ENCODE results near the gene SCYL3.
"Not testable (repeated sequence)": the region's sequence is repeated elsewhere in the genome, so short reads cannot be mapped to it uniquely, and the experiment has no call there.

The SCYL3 gene

GRCh38 chr1:169829671-169830070 is 64.0 kb downstream of the SCYL3 start:
- Histone ChIP-seq H3K36me3 (ENCODE audit: control insufficient read depth in 2 of 2, insufficient read depth in 2 of 2, low read length in 2 of 2) (peaks cover 14 to 17% of the 10 kb centered on the region in 2 donors), H3K27ac (ENCODE audit: low read depth in 2 of 2, low read length in 2 of 2) (no peak overlapping the region), H3K27me3 (ENCODE audit: control insufficient read depth in 2 of 2, insufficient read depth in 2 of 2, low read length in 2 of 2) (no peaks in the 10 kb centered on the region), H3K4me3 (ENCODE audit: low read length in 2 of 2) (no peak overlapping the region), H3K9me3 (ENCODE audit: control insufficient read depth in 2 of 2, low read length in 2 of 2) (no peaks in the 10 kb centered on the region), H3K4me1 (ENCODE audit: control insufficient read depth in 2 of 2, insufficient read depth in 2 of 2, low read length in 2 of 2) (no peaks in the 10 kb centered on the region), H3K9ac (ENCODE audit: low read depth in 1 of 2, low read length in 2 of 2) (no peak overlapping the region)

GRCh38 chr1:169824153-169824552 is 69.5 kb downstream of the SCYL3 start:
- Histone ChIP-seq H3K9me3 (ENCODE audit: control insufficient read depth in 2 of 2, low read length in 2 of 2) (no peaks in the 10 kb centered on the region), H3K4me1 (ENCODE audit: control insufficient read depth in 2 of 2, insufficient read depth in 2 of 2, low read length in 2 of 2) (no peaks in the 10 kb centered on the region), H3K4me3 (ENCODE audit: low read length in 2 of 2) (no peak overlapping the region), H3K27ac (ENCODE audit: low read depth in 2 of 2, low read length in 2 of 2) (no peak overlapping the region), H3K36me3 (ENCODE audit: control insufficient read depth in 2 of 2, insufficient read depth in 2 of 2, low read length in 2 of 2) (peaks cover 3 to 17% of the 10 kb centered on the region in 2 donors), H3K9ac (ENCODE audit: low read depth in 1 of 2, low read length in 2 of 2) (no peak overlapping the region), H3K27me3 (ENCODE audit: control insufficient read depth in 2 of 2, insufficient read depth in 2 of 2, low read length in 2 of 2) (no peaks in the 10 kb centered on the region)

- Histone ChIP-seq H3K36me3 (ENCODE audit: control insufficient read depth in 2 of 2, insufficient read depth in 2 of 2, low read length in 2 of 2) (peaks cover 0 to 8% of the 10 kb centered on the region in 2 donors), H3K27ac (ENCODE audit: low read depth in 2 of 2, low read length in 2 of 2) (no peak overlapping the region), H3K4me3 (ENCODE audit: low read length in 2 of 2) (no peak overlapping the region), H3K9ac (ENCODE audit: low read depth in 1 of 2, low read length in 2 of 2) (no peak overlapping the region), H3K9me3 (ENCODE audit: control insufficient read depth in 2 of 2, low read length in 2 of 2) (no peaks in the 10 kb centered on the region), H3K4me1 (ENCODE audit: control insufficient read depth in 2 of 2, insufficient read depth in 2 of 2, low read length in 2 of 2) (no peaks in the 10 kb centered on the region), H3K27me3 (ENCODE audit: control insufficient read depth in 2 of 2, insufficient read depth in 2 of 2, low read length in 2 of 2) (no peaks in the 10 kb centered on the region)
Observed at GRCh38 chr1:169821500-169821899, 72.2 kb downstream of the SCYL3 start.

- Histone ChIP-seq H3K9ac (ENCODE audit: low read depth in 1 of 2, low read length in 2 of 2) (no peak overlapping the region), H3K4me3 (ENCODE audit: low read length in 2 of 2) (no peak overlapping the region), H3K4me1 (ENCODE audit: control insufficient read depth in 2 of 2, insufficient read depth in 2 of 2, low read length in 2 of 2) (no peaks in the 10 kb centered on the region), H3K36me3 (ENCODE audit: control insufficient read depth in 2 of 2, insufficient read depth in 2 of 2, low read length in 2 of 2) (no peaks in the 10 kb centered on the region), H3K27me3 (ENCODE audit: control insufficient read depth in 2 of 2, insufficient read depth in 2 of 2, low read length in 2 of 2) (no peaks in the 10 kb centered on the region), H3K27ac (ENCODE audit: low read depth in 2 of 2, low read length in 2 of 2) (no peak overlapping the region), H3K9me3 (ENCODE audit: control insufficient read depth in 2 of 2, low read length in 2 of 2) (no peaks in the 10 kb centered on the region)
Observed at GRCh38 chr1:169816617-169817016, 77.1 kb downstream of the SCYL3 start.

DNA sequence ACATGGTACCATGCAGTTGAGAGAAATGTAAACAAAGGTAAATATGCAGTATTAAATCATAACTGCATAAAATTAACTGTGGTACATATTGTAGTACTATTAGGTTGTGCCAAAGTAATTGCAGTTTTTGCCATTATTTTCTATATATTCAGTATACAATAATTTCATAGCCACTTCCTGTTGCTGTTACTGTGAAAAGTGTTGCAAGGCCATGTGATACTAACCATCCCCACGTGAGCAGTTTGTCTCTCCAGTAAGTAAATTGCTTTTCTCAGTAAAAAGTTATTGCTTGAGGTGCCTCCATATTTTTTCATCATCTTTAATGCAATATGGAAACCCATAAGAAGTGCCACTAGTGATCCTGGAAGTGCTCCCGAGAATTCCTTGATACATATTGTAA is 79.4 kb downstream of the SCYL3 start:
- no peaks in the 10 kb centered on the region for H3K36me3 ChIP-seq (ENCODE audit: control insufficient read depth in 2 of 2, insufficient read depth in 2 of 2, low read length in 2 of 2)
- no peaks in the 10 kb centered on the region for H3K4me1 ChIP-seq (ENCODE audit: control insufficient read depth in 2 of 2, insufficient read depth in 2 of 2, low read length in 2 of 2)
- H3K27ac ChIP-seq (ENCODE audit: low read depth in 2 of 2, low read length in 2 of 2), result no peak overlapping the region
- no peaks in the 10 kb centered on the region for H3K9me3 ChIP-seq (ENCODE audit: control insufficient read depth in 2 of 2, low read length in 2 of 2)
- H3K27me3 ChIP-seq (ENCODE audit: control insufficient read depth in 2 of 2, insufficient read depth in 2 of 2, low read length in 2 of 2), result no peaks in the 10 kb centered on the region
- no peak overlapping the region for H3K4me3 ChIP-seq (ENCODE audit: low read length in 2 of 2)
- no peak overlapping the region for H3K9ac ChIP-seq (ENCODE audit: low read depth in 1 of 2, low read length in 2 of 2)

GRCh38 chr1:169812131-169812530 is 81.6 kb downstream of the SCYL3 start:
- Histone ChIP-seq H3K9ac (ENCODE audit: low read depth in 1 of 2, low read length in 2 of 2) (no peak overlapping the region), H3K27me3 (ENCODE audit: control insufficient read depth in 2 of 2, insufficient read depth in 2 of 2, low read length in 2 of 2) (no peaks in the 10 kb centered on the region), H3K4me3 (ENCODE audit: low read length in 2 of 2) (no peak overlapping the region), H3K9me3 (ENCODE audit: control insufficient read depth in 2 of 2, low read length in 2 of 2) (no peaks in the 10 kb centered on the region), H3K36me3 (ENCODE audit: control insufficient read depth in 2 of 2, insufficient read depth in 2 of 2, low read length in 2 of 2) (no peaks in the 10 kb centered on the region), H3K27ac (ENCODE audit: low read depth in 2 of 2, low read length in 2 of 2) (no peak overlapping the region), H3K4me1 (ENCODE audit: control insufficient read depth in 2 of 2, insufficient read depth in 2 of 2, low read length in 2 of 2) (no peaks in the 10 kb centered on the region)

DNA sequence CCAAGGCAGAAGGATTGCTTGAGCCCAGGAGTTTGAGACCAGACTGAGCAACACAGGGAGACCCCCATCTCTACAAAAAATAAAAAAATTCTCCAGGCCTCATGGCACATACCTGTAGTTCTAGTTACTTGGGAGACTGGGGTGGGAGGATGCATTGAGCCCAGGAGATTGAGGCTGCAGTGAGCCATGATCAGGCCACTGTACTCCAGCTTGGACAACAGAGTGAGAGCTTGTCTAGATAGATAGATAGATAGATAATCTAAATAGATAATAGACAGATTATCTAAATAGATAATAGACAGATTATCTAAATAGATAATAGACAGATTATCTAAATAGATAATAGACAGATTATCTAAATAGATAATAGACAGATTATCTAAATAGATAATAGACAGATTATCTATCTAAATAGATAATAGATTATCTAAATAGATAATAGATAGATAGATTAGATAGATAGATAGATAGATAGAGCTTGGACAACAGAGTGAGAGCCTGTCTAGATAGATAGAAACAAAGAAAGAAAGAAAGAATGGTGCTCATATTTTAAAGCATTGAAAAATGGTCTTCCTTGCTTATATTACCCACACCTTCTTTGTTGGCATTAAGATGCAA is 82.2 kb downstream of the SCYL3 start:
- not testable (repeated sequence) for H3K27me3 ChIP-seq (ENCODE audit: control insufficient read depth in 2 of 2, insufficient read depth in 2 of 2, low read length in 2 of 2); H3K9ac ChIP-seq (ENCODE audit: low read depth in 1 of 2, low read length in 2 of 2); H3K9me3 ChIP-seq (ENCODE audit: control insufficient read depth in 2 of 2, low read length in 2 of 2); H3K27ac ChIP-seq (ENCODE audit: low read depth in 2 of 2, low read length in 2 of 2); H3K4me3 ChIP-seq (ENCODE audit: low read length in 2 of 2); H3K36me3 ChIP-seq (ENCODE audit: control insufficient read depth in 2 of 2, insufficient read depth in 2 of 2, low read length in 2 of 2); H3K4me1 ChIP-seq (ENCODE audit: control insufficient read depth in 2 of 2, insufficient read depth in 2 of 2, low read length in 2 of 2)

- H3K9me3 ChIP-seq (ENCODE audit: control insufficient read depth in 2 of 2, low read length in 2 of 2), result no peaks in the 10 kb centered on the region
- peaks cover 0 to 7% of the 10 kb centered on the region in 2 donors for H3K36me3 ChIP-seq (ENCODE audit: control insufficient read depth in 2 of 2, insufficient read depth in 2 of 2, low read length in 2 of 2)
- no peak overlapping the region for H3K9ac ChIP-seq (ENCODE audit: low read depth in 1 of 2, low read length in 2 of 2)
- no peak overlapping the region for H3K4me3 ChIP-seq (ENCODE audit: low read length in 2 of 2)
- no peaks in the 10 kb centered on the region for H3K27me3 ChIP-seq (ENCODE audit: control insufficient read depth in 2 of 2, insufficient read depth in 2 of 2, low read length in 2 of 2)
- H3K27ac ChIP-seq (ENCODE audit: low read depth in 2 of 2, low read length in 2 of 2), result no peak overlapping the region
- no peaks in the 10 kb centered on the region for H3K4me1 ChIP-seq (ENCODE audit: control insufficient read depth in 2 of 2, insufficient read depth in 2 of 2, low read length in 2 of 2)
Observed at GRCh38 chr1:169809370-169810095, 84.2 kb downstream of the SCYL3 start.

- Histone ChIP-seq H3K27ac (ENCODE audit: low read depth in 2 of 2, low read length in 2 of 2) (no peak overlapping the region), H3K9ac (ENCODE audit: low read depth in 1 of 2, low read length in 2 of 2) (no peak overlapping the region), H3K9me3 (ENCODE audit: control insufficient read depth in 2 of 2, low read length in 2 of 2) (no peaks in the 10 kb centered on the region), H3K27me3 (ENCODE audit: control insufficient read depth in 2 of 2, insufficient read depth in 2 of 2, low read length in 2 of 2) (no peaks in the 10 kb centered on the region), H3K4me1 (ENCODE audit: control insufficient read depth in 2 of 2, insufficient read depth in 2 of 2, low read length in 2 of 2) (no peaks in the 10 kb centered on the region), H3K36me3 (ENCODE audit: control insufficient read depth in 2 of 2, insufficient read depth in 2 of 2, low read length in 2 of 2) (peaks cover 4 to 7% of the 10 kb centered on the region in 2 donors), H3K4me3 (ENCODE audit: low read length in 2 of 2) (no peak overlapping the region)
Observed at GRCh38 chr1:169804941-169805340, 88.8 kb downstream of the SCYL3 start.

GRCh38 chr1:169802888-169803287 is 90.8 kb downstream of the SCYL3 start:
- Histone ChIP-seq H3K4me1 (ENCODE audit: control insufficient read depth in 2 of 2, insufficient read depth in 2 of 2, low read length in 2 of 2) (no peaks in the 10 kb centered on the region), H3K27me3 (ENCODE audit: control insufficient read depth in 2 of 2, insufficient read depth in 2 of 2, low read length in 2 of 2) (no peaks in the 10 kb centered on the region), H3K9me3 (ENCODE audit: control insufficient read depth in 2 of 2, low read length in 2 of 2) (no peaks in the 10 kb centered on the region), H3K4me3 (ENCODE audit: low read length in 2 of 2) (no peak overlapping the region), H3K9ac (ENCODE audit: low read depth in 1 of 2, low read length in 2 of 2) (no peak overlapping the region), H3K27ac (ENCODE audit: low read depth in 2 of 2, low read length in 2 of 2) (no peak overlapping the region), H3K36me3 (ENCODE audit: control insufficient read depth in 2 of 2, insufficient read depth in 2 of 2, low read length in 2 of 2) (peaks cover 4 to 7% of the 10 kb centered on the region in 2 donors)
